ENCODE measurements around the gene RNF31.

The RNF31 gene

GRCh38 chr14:24130380-24130716 lies 16.9 kb upstream of the RNF31 start, which contains the start of gene FITM1:
FITM1 (plus strand) TSS chr14:24130659; CDS start chr14:24131564, 905 bp downstream.
- DNase-seq (ENCODE audit: low read depth) = no peak
- H3K4me3 ChIP-seq (ENCODE audit: low read length) = no peak within 1 kb of the TSS
- TF ChIP-seq CTCF (conservative IDR thresholded peaks at IDR 0.05; ENCODE audit: low read length) = no peak

- DNase-seq (ENCODE audit: low read depth) = no peak
- no peak for TF ChIP-seq CTCF (conservative IDR thresholded peaks at IDR 0.05; ENCODE audit: low read length)
- no peak overlapping the region for H3K4me3 ChIP-seq (ENCODE audit: low read length)
These were observed 16.4 kb upstream of the RNF31 start for GRCh38 chr14:24130717-24131548.

GRCh38 chr14:24131549-24131966 lies 15.7 kb upstream of the RNF31 start:
- TF ChIP-seq CTCF (conservative IDR thresholded peaks at IDR 0.05; ENCODE audit: low read length) = no peak
- no peak overlapping the region for H3K4me3 ChIP-seq (ENCODE audit: low read length)
- DNase-seq (ENCODE audit: low read depth) = no peak

GRCh38 chr14:24132061-24132685 lies 15.1 kb upstream of the RNF31 start:
- no peak overlapping the region for H3K4me3 ChIP-seq (ENCODE audit: low read length)
- no peak for DNase-seq (ENCODE audit: low read depth)
- no peak for TF ChIP-seq CTCF (conservative IDR thresholded peaks at IDR 0.05; ENCODE audit: low read length)

GRCh38 chr14:24132976-24133375 lies 14.3 kb upstream of the RNF31 start:
- no peak overlapping the region for H3K4me3 ChIP-seq (ENCODE audit: low read length)
- DNase-seq (ENCODE audit: low read depth) = no peak
- TF ChIP-seq CTCF (conservative IDR thresholded peaks at IDR 0.05; ENCODE audit: low read length) = no peak

- no peak for DNase-seq (ENCODE audit: low read depth)
- no peak for TF ChIP-seq CTCF (conservative IDR thresholded peaks at IDR 0.05; ENCODE audit: low read length)
- H3K4me3 ChIP-seq (ENCODE audit: low read length) = no peak overlapping the region
These were observed 13.6 kb upstream of the RNF31 start for GRCh38 chr14:24133735-24134134.

- H3K4me3 ChIP-seq (ENCODE audit: low read length) = peak overlapping the region; percentile 79
- no peak for TF ChIP-seq CTCF (conservative IDR thresholded peaks at IDR 0.05; ENCODE audit: low read length)
- DNase-seq (ENCODE audit: low read depth) = no peak
These were observed 11.8 kb upstream of the RNF31 start for GRCh38 chr14:24135584-24135833.
